SJSA1 (cell line): ENCODE results near the gene GAS2L1. TPM values are rescaled to one million over a fixed set of nuclear protein-coding genes. Genes with fewer than 3 reads are reported as not detected.

Source experiments
- DNase-seq, 2 experiments: peaks; one replicate each; pipeline ENCODE4 v3.0.0-alpha.2; 2015 to 2020; ENCODE audit warnings: low spot score in 2 of 2, low read depth in 1 of 2
- H3K27ac ChIP-seq: fragments of 250-450 bp; sonication (Bioruptor Pico); 2 replicates; pipeline ENCODE4 v1.5.1; 2020; ENCODE audit warnings: mild to moderate bottlenecking, moderate library complexity
- H3K27me3 ChIP-seq: fragments of 250-450 bp; sonication (Bioruptor Pico); replicated peaks from 2 replicates; pipeline ENCODE4 v1.5.1; 2020; ENCODE audit warnings: mild to moderate bottlenecking, moderate library complexity
- H3K36me3 ChIP-seq: fragments of 250-450 bp; sonication (Bioruptor Pico); 2 replicates; pipeline ENCODE4 v1.5.1; 2020; ENCODE audit warnings: mild to moderate bottlenecking
- H3K4me1 ChIP-seq: fragments of 250-450 bp; sonication (Bioruptor Pico); replicated peaks from 2 replicates; pipeline ENCODE4 v1.6.1; 2021; ENCODE audit warnings: mild to moderate bottlenecking
- H3K4me3 ChIP-seq: fragments of 250-450 bp; sonication (Bioruptor Pico); 2 replicates; pipeline ENCODE4 v1.5.1; 2020; ENCODE audit warnings: mild to moderate bottlenecking
- H3K9me3 ChIP-seq: fragments of 250-450 bp; sonication (Bioruptor Pico); replicated peaks from 2 replicates; pipeline ENCODE4 v1.5.1; 2020; ENCODE audit warnings: mild to moderate bottlenecking
- total RNA-seq: library from RNA; depleted of rRNA; stranded (reverse); fragments of >200 nt; shearing (Covaris generic); gene quantifications from 2 replicates; pipeline ENCODE4 v1.2.3, GENCODE V29; 2014

GAS2L1 gene
- total RNA-seq, 1 experiment from 2014 or later = 10.4 TPM

DNA sequence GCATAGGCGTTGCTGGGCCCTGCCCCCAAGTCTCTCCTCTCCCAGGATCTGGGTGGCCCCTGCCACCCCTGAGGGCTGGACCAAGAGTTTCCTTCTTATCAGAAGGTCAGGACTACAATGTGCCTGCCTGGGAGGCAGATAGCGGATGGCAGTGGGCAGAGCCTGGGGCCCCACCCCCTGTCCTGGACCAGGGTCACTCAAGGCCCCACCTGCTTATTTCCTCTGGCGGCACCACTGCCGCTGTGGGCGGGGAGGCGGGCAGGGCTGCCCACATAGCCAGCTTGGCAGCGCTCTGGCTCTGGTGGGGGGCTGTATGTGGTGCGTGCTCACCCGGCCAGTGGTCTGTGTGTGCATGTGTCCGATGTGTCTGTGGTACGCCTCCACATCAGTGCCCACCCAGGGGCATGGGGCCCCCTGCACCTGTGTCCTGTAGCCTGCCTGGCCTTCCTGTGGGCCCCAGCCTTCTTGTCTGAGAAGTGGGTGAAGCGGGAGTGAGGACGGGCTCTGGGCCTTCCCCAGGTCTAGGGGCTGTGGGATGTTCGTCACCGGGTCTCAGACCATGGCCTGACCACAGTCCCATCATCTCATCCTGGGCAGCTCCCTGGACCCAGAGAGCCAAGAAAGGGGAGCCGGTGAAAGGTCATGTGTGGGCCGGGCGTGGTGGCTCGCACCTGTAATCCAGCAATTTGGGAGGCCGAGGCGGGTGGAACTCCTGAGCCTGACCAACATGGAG is 3.0 kb downstream of the GAS2L1 start:
- Histone ChIP-seq H3K9me3 (no peaks in the 10 kb centered on the region), H3K27me3 (peaks cover 14% of the 10 kb centered on the region), H3K4me3 (no peak overlapping the region), H3K27ac (no peak overlapping the region), H3K4me1 (peaks cover 30% of the 10 kb centered on the region), H3K36me3 (peaks cover 21% of the 10 kb centered on the region)
- peak in 1 of 2 experiments; percentile 45 for DNase-seq

DNA sequence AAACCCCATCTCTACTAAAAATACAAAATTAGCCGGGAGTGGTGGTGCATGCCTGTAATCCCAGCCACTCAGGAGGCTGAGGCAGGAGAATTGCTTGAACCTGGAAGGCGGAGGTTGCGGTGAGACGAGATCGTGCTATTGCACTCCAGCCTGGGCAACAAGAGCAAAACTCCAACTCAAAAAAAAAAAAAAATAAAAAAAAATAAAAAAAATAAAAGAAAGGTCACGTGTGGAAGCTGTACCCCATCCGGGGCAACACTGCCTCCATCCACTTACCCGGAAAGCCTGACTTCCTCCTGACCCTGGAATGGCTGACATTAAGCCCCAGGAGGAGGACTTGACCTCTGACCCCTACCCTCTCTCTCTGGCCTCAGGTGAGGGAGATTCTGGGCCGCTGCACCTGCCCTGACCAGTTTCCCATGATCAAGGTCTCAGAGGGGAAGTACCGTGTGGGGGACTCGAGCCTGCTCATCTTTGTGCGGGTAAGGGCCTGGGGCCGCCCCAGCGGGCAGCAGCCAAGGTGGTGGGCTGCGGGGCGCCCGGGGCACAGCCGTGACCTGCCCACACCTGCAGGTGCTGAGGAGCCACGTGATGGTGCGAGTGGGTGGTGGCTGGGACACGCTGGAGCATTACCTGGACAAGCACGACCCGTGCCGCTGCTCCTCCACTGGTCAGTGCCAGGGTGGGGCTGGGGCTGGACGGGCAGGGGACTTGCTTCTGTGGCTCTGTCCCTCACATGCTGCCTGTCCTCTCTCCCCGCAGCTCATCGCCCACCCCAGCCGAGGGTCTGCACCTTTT is 3.8 kb downstream of the GAS2L1 start:
- Histone ChIP-seq H3K27ac (peak overlapping the region; percentile 29), H3K9me3 (0 out of 2 replicates have a peak, but pooled peaks cover 3% of the 10 kb centered on the region), H3K27me3 (peaks cover 22% of the 10 kb centered on the region), H3K4me1 (peaks cover 38% of the 10 kb centered on the region), H3K4me3 (no peak overlapping the region), H3K36me3 (peaks cover 21% of the 10 kb centered on the region)
- no peak for DNase-seq

DNA sequence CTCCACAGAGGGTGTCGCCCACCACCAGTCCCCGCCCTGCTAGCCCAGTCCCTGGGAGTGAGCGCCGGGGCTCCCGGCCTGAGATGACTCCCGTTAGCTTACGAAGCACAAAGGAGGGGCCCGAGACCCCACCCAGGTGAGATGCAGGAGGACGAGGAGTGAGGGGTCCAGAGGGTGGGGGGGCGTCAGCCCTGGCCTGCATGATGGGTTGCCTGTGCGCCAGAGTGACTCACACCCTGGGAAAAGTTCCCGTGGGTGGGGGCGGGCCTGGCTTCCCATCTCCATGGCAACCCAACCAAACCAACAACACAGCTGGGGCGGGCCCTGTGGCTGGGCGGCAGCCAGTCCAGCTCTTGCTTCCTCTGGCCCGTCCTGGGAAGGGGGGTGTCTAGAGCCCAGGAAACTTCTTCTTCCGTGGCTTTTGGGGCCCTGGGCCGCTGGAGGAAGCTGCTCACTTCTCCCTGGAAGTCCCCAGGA is 4.5 kb downstream of the GAS2L1 start:
- H3K4me3 ChIP-seq = no peak overlapping the region
- peaks cover 39% of the 10 kb centered on the region for H3K4me1 ChIP-seq
- H3K9me3 ChIP-seq = 0 out of 2 replicates have a peak, but pooled peaks cover 4% of the 10 kb centered on the region
- DNase-seq = peak; percentile 90 to 98
- H3K27me3 ChIP-seq = peaks cover 27% of the 10 kb centered on the region
- H3K27ac ChIP-seq = peak overlapping the region; percentile 29
- H3K36me3 ChIP-seq = peaks cover 21% of the 10 kb centered on the region

DNA sequence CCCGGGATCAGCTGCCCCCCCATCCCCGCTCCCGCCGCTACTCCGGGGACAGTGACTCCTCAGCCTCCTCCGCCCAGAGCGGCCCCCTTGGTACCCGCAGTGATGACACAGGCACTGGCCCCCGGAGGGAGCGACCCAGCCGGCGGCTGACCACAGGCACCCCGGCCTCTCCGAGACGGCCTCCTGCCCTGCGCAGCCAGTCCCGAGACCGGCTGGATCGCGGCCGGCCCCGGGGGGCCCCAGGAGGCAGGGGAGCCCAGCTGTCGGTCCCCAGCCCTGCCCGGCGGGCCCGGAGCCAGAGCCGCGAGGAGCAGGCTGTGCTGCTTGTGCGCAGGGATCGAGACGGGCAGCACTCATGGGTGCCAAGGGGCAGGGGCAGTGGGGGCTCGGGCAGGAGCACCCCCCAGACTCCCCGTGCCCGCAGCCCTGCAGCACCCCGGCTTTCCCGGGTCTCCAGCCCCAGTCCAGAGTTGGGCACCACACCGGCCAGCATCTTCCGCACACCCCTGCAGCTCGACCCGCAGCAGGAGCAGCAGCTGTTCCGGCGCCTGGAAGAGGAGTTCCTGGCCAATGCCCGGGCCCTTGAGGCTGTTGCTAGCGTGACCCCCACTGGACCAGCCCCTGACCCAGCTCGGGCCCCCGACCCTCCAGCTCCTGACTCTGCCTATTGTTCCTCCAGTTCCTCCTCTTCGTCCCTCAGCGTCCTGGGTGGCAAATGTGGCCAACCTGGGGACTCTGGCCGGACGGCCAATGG is 5.2 kb downstream of the GAS2L1 start:
- Histone ChIP-seq H3K27me3 (peaks cover 33% of the 10 kb centered on the region), H3K4me1 (peaks cover 38% of the 10 kb centered on the region), H3K9me3 (0 out of 2 replicates have a peak, but pooled peaks cover 4% of the 10 kb centered on the region), H3K27ac (peak overlapping the region; percentile 7; the same call in 1 of the 2 replicates), H3K36me3 (peaks cover 21% of the 10 kb centered on the region), H3K4me3 (no peak overlapping the region)
- peak in 1 of 2 experiments; percentile 47 for DNase-seq

GRCh38 chr22:29312218-29313125 is 6.0 kb downstream of the GAS2L1 start:
- peak in 1 of 2 experiments; percentile 37 for DNase-seq
- H3K27me3 ChIP-seq = peaks cover 33% of the 10 kb centered on the region
- no peak overlapping the region for H3K4me3 ChIP-seq
- 0 out of 2 replicates have a peak, but pooled peaks cover 4% of the 10 kb centered on the region for H3K9me3 ChIP-seq
- H3K27ac ChIP-seq = no peak overlapping the region
- peaks cover 34% of the 10 kb centered on the region for H3K4me1 ChIP-seq
- peaks cover 18% of the 10 kb centered on the region for H3K36me3 ChIP-seq

DNA sequence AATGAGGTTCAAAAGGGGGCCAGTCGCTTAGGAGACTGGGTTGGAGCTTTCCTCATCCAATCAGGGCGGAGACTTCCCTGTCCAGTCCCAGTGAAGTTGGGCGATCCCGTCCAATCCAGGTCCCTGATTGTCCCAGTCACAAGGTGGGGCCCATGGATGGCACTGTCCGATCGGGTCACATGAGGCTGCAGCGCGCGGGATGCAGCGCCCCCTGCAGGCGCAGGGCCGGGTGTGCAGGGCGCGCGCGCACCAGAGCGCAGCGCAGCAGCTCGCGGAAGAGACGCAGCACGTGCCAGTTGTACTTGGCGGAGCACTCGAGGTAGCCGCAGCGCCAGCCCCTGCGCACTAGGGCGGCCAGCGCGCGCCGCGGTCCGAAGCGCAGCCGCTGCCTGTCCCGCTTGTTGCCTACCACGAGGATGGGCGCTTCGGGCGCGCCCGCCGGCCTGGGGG is 6.7 kb downstream of the GAS2L1 start:
- H3K27me3 ChIP-seq = peaks cover 33% of the 10 kb centered on the region
- no peak overlapping the region for H3K27ac ChIP-seq
- no peak overlapping the region for H3K4me3 ChIP-seq
- peaks cover 18% of the 10 kb centered on the region for H3K36me3 ChIP-seq
- H3K9me3 ChIP-seq = 0 out of 2 replicates have a peak, but pooled peaks cover 4% of the 10 kb centered on the region
- H3K4me1 ChIP-seq = peaks cover 29% of the 10 kb centered on the region
- DNase-seq = peak in 1 of 2 experiments; percentile 44

DNA sequence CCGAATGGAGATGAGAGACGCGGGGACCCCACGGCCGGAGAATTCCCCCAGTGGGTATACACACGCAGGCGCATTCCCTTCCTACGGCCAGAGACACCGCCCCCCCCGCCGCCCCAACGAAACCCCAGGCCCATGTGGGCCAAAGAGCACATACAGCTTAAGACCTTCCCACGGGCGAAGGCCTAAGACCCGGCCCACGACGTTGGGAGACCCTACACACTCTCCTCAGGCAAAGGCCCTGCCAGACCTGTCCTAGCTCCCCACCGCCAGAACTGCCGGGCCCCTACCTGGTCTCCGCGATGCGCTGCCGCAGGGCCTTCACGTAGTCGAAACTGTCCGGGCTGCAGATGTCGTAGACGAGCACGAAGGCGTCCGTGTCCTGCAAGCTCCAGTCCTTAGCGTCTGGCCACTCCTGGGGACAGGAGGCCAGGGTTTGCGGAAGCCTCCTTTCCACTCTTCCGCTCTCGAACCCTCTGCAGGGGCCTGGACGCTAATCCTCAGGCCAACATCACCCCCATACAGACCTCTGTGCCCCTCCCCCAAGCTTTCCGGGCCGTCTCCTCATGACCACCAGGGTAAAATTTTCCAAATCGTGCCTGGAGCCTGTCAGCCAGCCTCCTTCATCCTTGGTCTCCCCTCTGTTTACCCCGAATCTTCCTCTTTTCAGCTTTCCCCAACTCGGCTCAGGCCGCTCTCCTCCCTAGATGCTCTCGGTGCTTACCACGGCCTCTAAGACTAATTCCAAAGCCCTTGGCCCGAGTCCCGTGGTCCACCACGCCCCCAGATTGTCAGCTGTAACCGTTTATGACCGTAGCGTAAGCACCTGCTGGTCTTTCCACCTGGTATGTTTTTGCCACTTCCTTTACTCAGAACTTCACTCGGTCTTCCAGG is 7.4 kb downstream of the GAS2L1 start:
- Histone ChIP-seq H3K4me1 (peaks cover 23% of the 10 kb centered on the region), H3K36me3 (peaks cover 11% of the 10 kb centered on the region), H3K27me3 (peaks cover 33% of the 10 kb centered on the region), H3K9me3 (0 out of 2 replicates have a peak, but pooled peaks cover 4% of the 10 kb centered on the region), H3K4me3 (no peak overlapping the region), H3K27ac (no peak overlapping the region)
- DNase-seq = peak in 1 of 2 experiments; percentile 43

- H3K9me3 ChIP-seq = 0 out of 2 replicates have a peak, but pooled peaks cover 4% of the 10 kb centered on the region
Measured at GRCh38 chr22:29314537-29315285, 8.3 kb downstream of the GAS2L1 start.

DNA sequence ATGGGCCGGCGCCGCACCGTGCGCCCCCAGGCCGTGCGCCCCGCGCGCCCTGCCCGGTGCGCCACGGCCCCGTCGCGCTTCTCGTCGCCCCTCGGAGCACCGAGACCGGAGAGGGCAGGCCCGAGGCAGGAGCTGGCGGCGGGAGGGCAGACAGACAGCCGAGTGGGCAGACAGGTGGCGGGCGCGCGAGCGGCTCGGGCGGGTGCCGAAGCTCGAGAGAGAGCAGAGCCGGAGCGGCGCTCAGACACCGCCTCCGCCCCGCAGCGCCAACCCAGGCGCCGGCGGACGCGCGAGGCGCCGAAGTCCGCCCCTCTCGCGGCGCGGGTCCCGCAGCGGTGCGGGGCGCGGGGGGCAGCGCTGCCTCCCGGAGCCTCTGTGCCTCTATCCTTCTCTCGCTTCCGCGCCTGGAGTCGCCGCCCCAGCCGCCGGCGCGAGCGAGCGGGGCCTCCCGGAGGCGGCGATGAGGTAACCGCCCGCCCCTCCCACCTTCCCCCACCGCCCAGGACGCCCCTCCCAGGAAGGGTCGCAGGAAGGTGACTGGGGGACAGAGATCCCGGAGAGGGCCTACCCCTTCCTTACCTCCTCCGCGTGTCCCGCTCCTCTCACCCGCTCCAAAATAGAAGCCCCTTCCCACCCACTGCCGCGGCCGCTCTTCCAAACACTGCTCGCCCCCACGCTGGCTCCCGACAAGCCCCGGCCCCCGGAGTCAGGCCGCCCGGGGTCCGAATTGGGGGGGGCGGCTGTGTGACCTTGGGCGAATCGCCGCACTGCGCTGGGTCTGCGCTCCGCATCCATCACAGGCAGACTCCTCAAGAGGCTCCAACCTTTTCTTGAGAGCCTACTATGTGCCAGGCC is 9.1 kb downstream of the GAS2L1 start, which contains the start of gene RASL10A:
Gene RASL10A, minus strand, starts transcription at position 412 of the 855 bp plus-strand sequence. CDS start 451 bp downstream, outside the sequence.
- Histone ChIP-seq H3K27ac (no peak within 1 kb of the TSS), H3K36me3 (peaks cover 8% of the 10 kb centered on the region; the same call in 1 of the 2 replicates), H3K9me3 (0 out of 2 replicates have a peak, but pooled peaks cover 4% of the 10 kb centered on the region), H3K4me1 (peaks cover 21% of the 10 kb centered on the region), H3K27me3 (peaks cover 33% of the 10 kb centered on the region), H3K4me3 (peak within 1 kb of the TSS; percentile 13; the same call in 1 of the 2 replicates)
- DNase-seq = peak in 1 of 2 experiments; percentile 35

More at GRCh38 chr22:29314537-29315285, 8.3 kb downstream of the GAS2L1 start:
- peaks cover 23% of the 10 kb centered on the region for H3K4me1 ChIP-seq
- H3K36me3 ChIP-seq = peaks cover 8% of the 10 kb centered on the region; the same call in 1 of the 2 replicates
- H3K27ac ChIP-seq = no peak overlapping the region
- peaks cover 33% of the 10 kb centered on the region for H3K27me3 ChIP-seq
- DNase-seq = peak in 1 of 2 experiments; percentile 41
- 0 out of 2 replicates have a peak overlapping the region, but pooled peaks have one; percentile 13 for H3K4me3 ChIP-seq

GRCh38 chr22:29316141-29316828 is 9.8 kb downstream of the GAS2L1 start:
- H3K4me1 ChIP-seq = peaks cover 13% of the 10 kb centered on the region
- 0 out of 2 replicates have a peak, but pooled peaks cover 4% of the 10 kb centered on the region for H3K9me3 ChIP-seq
- DNase-seq = no peak
- peaks cover 33% of the 10 kb centered on the region for H3K27me3 ChIP-seq
- peaks cover 8% of the 10 kb centered on the region; the same call in 1 of the 2 replicates for H3K36me3 ChIP-seq
- H3K27ac ChIP-seq = no peak overlapping the region
- no peak overlapping the region for H3K4me3 ChIP-seq
